NB4 (cell line): ENCODE results near the gene HERPUD1.
"Not testable (repeated sequence)": the region's sequence is repeated elsewhere in the genome, so short reads cannot be mapped to it uniquely, and the experiment has no call there.

Experiments
- MAX ChIP-seq: IDR thresholded peaks from 2 replicates; pipeline ENCODE4 v1.6.1; 2011; ENCODE audit warnings: low read depth, low read length
- MYC ChIP-seq: IDR thresholded peaks from 2 replicates; pipeline ENCODE4 v1.6.1; 2011; ENCODE audit warnings: low read depth, low read length
- POLR2A ChIP-seq: IDR thresholded peaks from 2 replicates; pipeline ENCODE4 v1.6.1; 2011; ENCODE audit warnings: mild to moderate bottlenecking; ENCODE audit not compliant: insufficient read length; ENCODE audit errors: extremely low read depth
- TF ChIP-seq, protein P1 (sequence below): IDR thresholded peaks from one replicate; pipeline ENCODE4 v1.5.1; 2012; ENCODE audit warnings: low read depth, low read length

DNA sequence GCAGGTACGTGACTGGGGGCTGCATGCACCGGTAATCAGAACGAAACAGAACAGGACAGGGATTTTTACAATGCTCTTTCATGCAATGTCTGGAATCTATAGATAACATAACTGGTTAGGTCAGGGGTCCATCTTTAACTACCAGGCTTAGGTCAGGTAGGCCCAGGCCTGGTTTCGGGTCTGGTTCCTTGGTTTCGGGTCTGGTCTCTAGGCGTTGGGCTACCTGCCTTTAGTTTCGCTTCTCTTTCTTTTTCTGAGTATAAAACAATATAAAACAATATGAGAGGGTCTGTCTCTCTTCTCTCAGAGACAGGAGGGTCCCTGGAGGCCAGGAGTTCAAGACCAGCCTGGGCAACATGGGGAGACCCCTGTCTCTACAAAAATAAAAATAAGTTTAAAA lies 42.0 kb downstream of the HERPUD1 start:
- not testable (repeated sequence) for TF ChIP-seq POLR2A, MYC, MAX
- TF ChIP-seq, protein P1, sequence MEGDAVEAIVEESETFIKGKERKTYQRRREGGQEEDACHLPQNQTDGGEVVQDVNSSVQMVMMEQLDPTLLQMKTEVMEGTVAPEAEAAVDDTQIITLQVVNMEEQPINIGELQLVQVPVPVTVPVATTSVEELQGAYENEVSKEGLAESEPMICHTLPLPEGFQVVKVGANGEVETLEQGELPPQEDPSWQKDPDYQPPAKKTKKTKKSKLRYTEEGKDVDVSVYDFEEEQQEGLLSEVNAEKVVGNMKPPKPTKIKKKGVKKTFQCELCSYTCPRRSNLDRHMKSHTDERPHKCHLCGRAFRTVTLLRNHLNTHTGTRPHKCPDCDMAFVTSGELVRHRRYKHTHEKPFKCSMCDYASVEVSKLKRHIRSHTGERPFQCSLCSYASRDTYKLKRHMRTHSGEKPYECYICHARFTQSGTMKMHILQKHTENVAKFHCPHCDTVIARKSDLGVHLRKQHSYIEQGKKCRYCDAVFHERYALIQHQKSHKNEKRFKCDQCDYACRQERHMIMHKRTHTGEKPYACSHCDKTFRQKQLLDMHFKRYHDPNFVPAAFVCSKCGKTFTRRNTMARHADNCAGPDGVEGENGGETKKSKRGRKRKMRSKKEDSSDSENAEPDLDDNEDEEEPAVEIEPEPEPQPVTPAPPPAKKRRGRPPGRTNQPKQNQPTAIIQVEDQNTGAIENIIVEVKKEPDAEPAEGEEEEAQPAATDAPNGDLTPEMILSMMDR, result not testable (repeated sequence)
